Right renal pelvis (tissue), 4 donors: ENCODE measurements around the gene TRMT1. TPM values are rescaled to one million over a fixed set of nuclear protein-coding genes. Genes with fewer than 3 reads are reported as not detected.

Experiments used
- DNase-seq, 4 donors: peaks; one replicate each; pipeline ENCODE4 v3.0.0-alpha.2; 2013; ENCODE audit warnings: low read depth in 4 of 4, low spot score in 3 of 4, missing footprints in 1 of 4
- polyA plus RNA-seq, 4 donors: library from polyadenylated mRNA; unstranded; fragments of 120-200 nt; gene quantifications; one replicate each; pipeline ENCODE4 v1.2.1, GENCODE V29; 2013; ENCODE audit not compliant: insufficient read length in 4 of 4

The TRMT1 gene
- polyA plus RNA-seq, 4 donors: 29.0 to 38.4 (median 35.2) TPM

GRCh38 chr19:13074378-13074777 lies 42.2 kb downstream of the TRMT1 start:
- DNase-seq: no peak

DNA sequence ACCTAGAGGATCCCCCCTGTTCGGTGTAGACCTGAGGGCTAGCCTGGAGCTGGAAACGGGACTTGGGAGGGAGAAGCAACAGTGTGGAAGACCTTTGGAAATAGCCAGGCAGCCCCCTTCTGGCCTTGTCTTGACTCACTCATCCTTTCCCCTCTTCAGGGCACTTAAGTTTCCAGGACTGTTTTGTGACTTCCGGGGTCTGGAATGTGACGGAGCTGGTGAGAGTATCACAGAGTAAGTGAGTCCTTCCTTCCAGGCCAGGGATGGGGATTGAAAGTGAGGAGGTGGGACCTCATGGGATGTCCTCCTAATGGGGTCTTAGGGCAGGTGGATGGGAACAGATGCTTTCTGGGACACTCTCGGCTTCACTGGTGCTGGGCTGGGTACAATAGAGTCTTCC lies 43.3 kb downstream of the TRMT1 start:
- DNase-seq: no peak

GRCh38 chr19:13072188-13072908 lies 44.2 kb downstream of the TRMT1 start:
- DNase-seq: no peak

- DNase-seq: no peak
These were observed 44.9 kb downstream of the TRMT1 start for GRCh38 chr19:13071444-13072187.

DNA sequence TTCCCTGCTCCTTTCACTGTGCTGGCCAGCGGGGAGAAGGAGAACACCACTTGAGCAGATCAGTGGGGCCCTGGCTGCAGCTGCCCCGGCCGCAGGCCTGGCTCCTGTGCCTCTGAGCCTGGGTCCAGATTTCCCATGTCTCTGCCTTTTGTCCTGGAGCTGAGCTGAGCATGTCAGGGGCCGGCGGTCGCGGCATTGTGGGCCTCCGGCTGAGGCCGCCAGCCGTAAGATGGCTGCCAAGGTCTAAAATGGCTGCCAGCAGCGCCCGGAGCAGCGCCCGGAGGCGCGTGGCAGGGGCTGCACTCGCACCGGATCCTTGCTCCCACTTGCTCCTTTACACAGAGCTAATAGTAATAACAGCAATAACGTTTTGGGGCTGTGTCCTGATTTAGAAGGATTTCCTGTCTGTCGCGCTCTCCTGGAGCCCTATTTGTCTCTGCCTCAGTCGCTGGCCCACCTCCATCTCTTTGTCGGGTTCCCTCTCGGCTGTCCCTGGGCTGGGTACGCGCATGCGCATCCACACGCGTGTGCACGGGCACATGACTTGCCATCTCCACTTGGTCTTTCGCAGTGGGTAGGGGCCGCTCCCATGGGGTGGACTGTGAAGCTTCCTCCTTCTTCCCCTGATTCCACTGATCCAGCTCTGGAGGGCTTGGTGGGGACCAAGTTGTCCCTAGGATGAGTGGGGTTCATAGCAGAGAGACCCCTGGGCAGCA lies 46.0 kb downstream of the TRMT1 start:
- DNase-seq: no peak

DNA sequence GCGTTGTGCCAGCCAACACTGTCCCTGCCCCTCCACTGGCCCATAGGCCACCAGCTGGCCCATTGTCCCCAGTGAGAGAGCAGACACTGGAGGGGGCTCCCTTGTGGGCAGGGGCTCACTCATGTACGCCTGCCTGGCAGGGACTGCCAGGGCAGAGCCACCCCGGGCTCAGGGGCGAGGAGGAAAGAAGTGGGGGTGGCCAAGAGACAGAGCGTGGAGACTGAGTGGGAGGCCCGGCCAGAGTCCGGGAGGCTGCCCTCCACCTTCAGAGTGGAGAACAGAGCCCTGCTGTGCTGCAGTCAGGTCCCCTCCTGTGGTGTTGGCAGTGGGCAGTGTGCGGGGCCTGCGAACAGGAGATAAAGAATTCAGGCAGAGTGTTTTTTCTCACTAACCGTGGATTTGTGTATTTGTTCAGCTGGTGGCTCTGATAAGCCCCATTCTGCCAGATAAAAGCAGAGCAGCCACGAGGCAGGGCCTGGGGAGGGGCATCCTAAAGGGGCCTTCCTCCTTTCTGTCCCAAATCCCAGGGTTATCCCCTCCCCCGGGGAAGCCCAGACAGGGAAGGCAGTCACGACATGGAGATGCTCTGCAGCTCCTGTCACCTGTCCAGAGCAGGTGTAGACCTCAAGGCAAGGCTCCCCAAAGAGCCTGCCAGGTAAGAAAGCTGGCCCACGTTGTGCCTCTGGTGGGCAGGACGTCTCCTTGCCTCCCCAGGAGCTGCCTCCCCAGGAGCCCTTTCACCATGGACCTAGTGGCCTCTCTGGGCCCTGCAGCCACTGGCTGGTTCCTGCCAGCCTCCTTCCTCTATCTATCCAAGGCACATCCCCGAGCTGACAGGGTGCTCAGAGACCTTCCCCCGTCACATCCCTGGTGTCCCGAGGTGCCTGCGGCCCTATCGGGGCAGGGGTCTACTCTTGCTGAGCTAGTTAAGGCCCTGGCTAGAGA lies 46.9 kb downstream of the TRMT1 start:
- DNase-seq: no peak

- no peak for DNase-seq
These were observed 48.3 kb downstream of the TRMT1 start for GRCh38 chr19:13068085-13068846.

GRCh38 chr19:13066933-13067807 lies 49.4 kb downstream of the TRMT1 start:
- no peak for DNase-seq

DNA sequence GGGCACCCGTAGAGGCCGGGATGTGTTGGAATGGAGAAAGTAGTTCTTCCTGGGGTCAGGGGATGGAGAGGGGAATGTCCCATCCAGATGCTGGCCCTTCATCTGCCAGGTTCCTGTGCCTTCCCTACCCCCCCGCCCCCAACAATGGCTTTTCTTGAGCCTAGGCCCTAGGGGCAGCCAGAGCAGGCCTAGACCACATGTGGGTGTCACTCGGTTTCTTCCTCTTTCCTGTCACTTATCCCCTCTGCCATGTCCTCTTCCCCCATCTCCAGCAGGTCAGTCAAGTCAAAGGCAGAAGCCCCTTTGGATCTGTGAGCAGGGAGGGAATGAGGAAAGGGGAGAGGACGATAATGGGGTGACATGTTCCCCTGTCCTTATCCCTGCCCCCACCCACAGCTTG lies 50.3 kb downstream of the TRMT1 start:
- DNase-seq: no peak

DNA sequence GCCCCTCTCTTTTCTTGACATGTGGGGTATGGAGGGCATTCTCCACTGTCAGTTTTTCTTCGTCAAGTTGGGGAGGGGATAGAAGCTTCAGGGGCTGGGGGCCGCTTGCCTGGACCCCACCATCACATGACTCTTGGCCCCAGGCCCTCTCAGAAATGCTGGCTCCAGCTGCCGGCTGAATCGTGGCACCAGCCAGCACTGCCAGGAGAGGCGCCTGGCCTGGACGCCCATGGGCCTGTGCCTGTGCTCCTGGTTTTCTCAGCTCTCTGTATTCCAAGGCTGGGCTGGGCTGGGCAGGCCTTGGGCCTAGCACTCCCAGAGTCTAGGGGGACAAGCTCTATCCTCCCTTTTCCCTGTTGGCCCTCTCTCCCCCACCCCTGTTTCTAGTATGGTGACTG lies 52.4 kb downstream of the TRMT1 start:
- DNase-seq: no peak

DNA sequence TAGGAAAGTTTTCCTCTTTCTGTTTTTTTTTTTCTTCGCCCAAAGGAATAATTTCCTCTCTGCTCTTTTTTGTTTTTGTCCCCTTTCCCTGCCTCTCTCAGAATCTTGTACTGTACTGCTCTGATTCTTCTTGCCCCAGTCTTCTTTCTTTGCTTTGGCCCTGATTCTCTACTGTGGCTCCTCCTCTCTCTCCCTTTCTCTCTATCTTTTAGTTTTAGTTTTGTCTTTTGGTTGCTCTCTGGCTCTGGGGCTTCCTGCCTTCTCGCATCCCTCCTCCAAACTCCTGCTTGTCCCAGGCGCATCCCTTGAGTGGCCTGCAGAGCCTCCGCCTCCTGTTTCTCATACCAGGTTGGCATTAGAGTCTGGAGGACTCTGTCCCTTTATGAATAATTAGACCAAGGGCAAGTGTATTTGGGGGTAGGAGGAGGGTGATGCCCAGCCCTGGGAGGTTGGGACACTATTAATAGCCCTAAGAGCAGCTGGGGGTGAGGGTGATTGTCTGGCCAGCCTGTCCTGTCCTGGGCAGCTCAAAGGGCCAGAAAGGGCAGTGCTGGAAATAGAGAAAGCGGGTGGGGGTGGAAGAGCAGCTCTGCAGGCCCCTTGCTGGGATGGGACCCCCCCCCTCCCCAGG lies 53.0 kb downstream of the TRMT1 start:
- DNase-seq: no peak

GRCh38 chr19:13062317-13062716 lies 54.2 kb downstream of the TRMT1 start:
- no peak for DNase-seq

- peak in 2 of 4 donors; percentile 67 to 86 for DNase-seq
These were observed 55.3 kb downstream of the TRMT1 start for GRCh38 chr19:13060964-13061927.

- DNase-seq: no peak
These were observed 56.1 kb downstream of the TRMT1 start for GRCh38 chr19:13060233-13060963.

DNA sequence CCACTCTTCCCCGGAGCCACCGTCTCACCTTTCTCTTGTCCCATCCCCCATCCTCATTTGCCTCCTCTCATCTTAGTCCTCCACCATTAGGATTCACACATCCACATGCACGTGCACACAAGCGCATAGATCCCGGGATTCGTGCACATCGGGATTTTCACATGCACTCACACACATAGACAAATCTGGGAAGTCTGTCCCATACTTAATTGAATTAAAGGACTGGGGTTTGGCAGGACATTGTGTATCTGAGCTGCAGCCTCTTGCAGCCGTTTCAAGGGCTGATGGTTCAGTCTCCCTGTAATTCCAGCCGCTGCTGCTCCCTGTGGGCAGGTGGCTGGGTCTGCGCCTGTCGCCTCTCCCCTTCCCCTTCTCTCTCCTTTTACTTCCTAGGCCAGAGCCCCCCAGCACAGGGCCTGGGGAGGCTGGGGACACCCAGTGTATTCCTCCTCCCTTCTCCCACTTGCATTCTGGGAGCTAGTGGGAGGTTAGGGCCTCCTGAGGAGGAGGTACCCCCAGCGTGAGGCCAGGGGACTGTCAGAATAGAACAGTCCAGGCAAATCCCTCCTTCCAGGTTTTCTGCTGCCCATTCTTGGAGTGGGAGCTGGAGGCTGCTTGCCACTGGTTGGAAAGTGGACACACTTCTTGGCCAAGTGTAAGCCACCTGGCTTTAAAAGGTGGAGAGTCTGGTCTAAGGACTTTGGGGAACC lies 57.4 kb downstream of the TRMT1 start:
- no peak for DNase-seq

DNA sequence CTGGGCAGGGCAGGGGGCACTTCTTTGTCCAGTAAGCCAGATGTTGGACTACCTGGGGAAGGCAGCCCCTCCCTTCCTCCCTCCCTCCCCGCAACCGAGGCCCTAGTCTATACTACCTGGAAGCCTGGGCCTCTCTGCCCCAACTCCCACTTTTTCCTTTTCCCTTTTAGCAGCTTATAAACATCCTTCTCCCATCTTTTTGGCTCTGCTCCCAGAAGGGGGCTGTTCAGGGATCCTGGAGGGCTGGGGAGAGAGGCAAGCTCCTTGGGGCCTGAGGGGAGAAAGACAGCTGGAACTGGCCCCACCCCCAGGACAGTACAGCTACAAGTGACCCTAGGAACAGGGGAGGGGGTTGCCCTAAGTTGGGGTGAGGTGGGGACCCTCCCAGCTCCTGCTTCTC lies 58.8 kb downstream of the TRMT1 start:
- DNase-seq: no peak
